Tibial artery (tissue), 4 donors: ENCODE results near the gene FAM177A1.

Experiments
- DNase-seq, 2 donors: peaks; one replicate each; pipeline ENCODE4 v3.0.0-alpha.2; 2019
- H3K27ac ChIP-seq, 2 donors: fragments of 200-600 bp; sonication (generic) in 1 of 2; 1 replicate in 1 of 2; 2 replicates in 1 of 2; pipeline ENCODE4 v1.5.1; 2018 to 2019; ENCODE audit warnings: mild to moderate bottlenecking in 1 of 2
- H3K27me3 ChIP-seq, 2 donors: fragments of 200-600 bp; sonication (generic) in 1 of 2; one replicate each; pipeline versions ENCODE4 v1.5.1 to v1.6.0; 2016 to 2019
- H3K36me3 ChIP-seq, 3 donors: fragments of 200-600 bp; sonication (generic) in 2 of 3; one replicate each; pipeline ENCODE4 v1.5.1; 2016 to 2019; ENCODE audit warnings: mild to moderate bottlenecking in 2 of 3
- H3K4me1 ChIP-seq, 4 donors: fragments of 200-600 bp; sonication (generic) in 2 of 4; 1 replicate in 3 of 4; 2 replicates in 1 of 4; pipeline ENCODE4 v1.5.1; 2016 to 2019
- H3K4me3 ChIP-seq, 2 donors: fragments of 200-600 bp; sonication (generic) in 1 of 2; 1 replicate in 1 of 2; 2 replicates in 1 of 2; pipeline ENCODE4 v1.5.1; 2018 to 2019; ENCODE audit warnings: mild to moderate bottlenecking in 2 of 2
- H3K9me3 ChIP-seq, 3 donors: fragments of 200-600 bp; sonication (generic) in 1 of 3; one replicate each; pipeline ENCODE4 v1.5.1; 2016 to 2019
- CTCF ChIP-seq, 2 experiments: fragments of 200-600 bp in 1 of 2; fragments of 450-650 bp in 1 of 2; IDR thresholded peaks; one replicate each; pipeline ENCODE4 v1.5.1; 2017 to 2019; ENCODE audit warnings: antibody characterized with exemption in 2 of 2, mild to moderate bottlenecking in 1 of 2, moderate library complexity in 1 of 2
- intact Hi-C: fragments of 100-400 bp; cut with DNase I; formaldehyde crosslinking; loops from one replicate; pipeline ENCODE4 v1.15.0; 2023; ENCODE audit warnings: low total_unique reads

FAM177A1 gene

GRCh38 chr14:35121887-35122695, 76.0 kb downstream of the FAM177A1 start, which contains the start of the genes PPP2R3C and PRORP:
PPP2R3C (minus strand) TSS chr14:35121990; CDS start chr14:35121959, 31 bp downstream.
PRORP (plus strand) TSS chr14:35122552; CDS start chr14:35123246, 694 bp downstream.
- Histone ChIP-seq H3K4me1 (peaks cover 3 to 49% (median 25%) of the 10 kb centered on the region in 4 donors), H3K36me3 (peaks cover 0 to 4% (median 0%) of the 10 kb centered on the region in 3 donors), H3K27ac (peak within 1 kb of the TSS; percentile 85 to 93), H3K9me3 (no peaks in the 10 kb centered on the region), H3K4me3 (peak within 1 kb of the TSS; percentile 61 to 66), H3K27me3 (no peaks in the 10 kb centered on the region)
- peak; percentile 95 to 96 for DNase-seq
- intact Hi-C loops: loop anchor here (5.0 kb wide), 3 partner anchors 75 to 285 kb away; partner anchors contain the start of genes FAM177A1 and SRP54
- TF ChIP-seq CTCF (IDR thresholded peaks at IDR 0.05): no peak

- Histone ChIP-seq H3K27ac (peak overlapping the region; percentile 85 to 93), H3K4me3 (peak overlapping the region; percentile 61 to 66), H3K27me3 (no peaks in the 10 kb centered on the region), H3K9me3 (no peaks in the 10 kb centered on the region), H3K4me1 (peaks cover 3 to 49% (median 25%) of the 10 kb centered on the region in 4 donors), H3K36me3 (peaks cover 0 to 4% (median 0%) of the 10 kb centered on the region in 3 donors)
- DNase-seq: peak in 1 of 2 donors; percentile 23
- no peak for TF ChIP-seq CTCF (IDR thresholded peaks at IDR 0.05)
- intact Hi-C loops: loop anchor here (5.0 kb wide), 3 partner anchors 76 to 284 kb away; partner anchors contain the start of genes FAM177A1 and SRP54
These were observed 76.8 kb downstream of the FAM177A1 start for GRCh38 chr14:35122696-35123387.

GRCh38 chr14:35123388-35123703, 77.3 kb downstream of the FAM177A1 start:
- H3K27ac ChIP-seq: peak overlapping the region; percentile 85 to 93
- no peak for TF ChIP-seq CTCF (IDR thresholded peaks at IDR 0.05)
- H3K4me1 ChIP-seq: peaks cover 3 to 49% (median 25%) of the 10 kb centered on the region in 4 donors
- H3K4me3 ChIP-seq: peak overlapping the region; percentile 61 to 66
- no peaks in the 10 kb centered on the region for H3K27me3 ChIP-seq
- DNase-seq: no peak
- no peaks in the 10 kb centered on the region for H3K9me3 ChIP-seq
- intact Hi-C loops: loop anchor here (5.0 kb wide), 3 partner anchors 76 to 284 kb away; partner anchors contain the start of genes FAM177A1 and SRP54
- peaks cover 0 to 4% (median 0%) of the 10 kb centered on the region in 3 donors for H3K36me3 ChIP-seq

GRCh38 chr14:35124127-35124526, 78.1 kb downstream of the FAM177A1 start:
- no peak for TF ChIP-seq CTCF (IDR thresholded peaks at IDR 0.05)
- H3K9me3 ChIP-seq: no peaks in the 10 kb centered on the region
- intact Hi-C loops: loop anchor here (5.0 kb wide), 3 partner anchors 77 to 283 kb away; partner anchors contain the start of genes FAM177A1 and SRP54
- H3K36me3 ChIP-seq: peaks cover 0 to 4% (median 0%) of the 10 kb centered on the region in 3 donors
- no peaks in the 10 kb centered on the region for H3K27me3 ChIP-seq
- no peak overlapping the region for H3K4me3 ChIP-seq
- peaks cover 3 to 43% (median 21%) of the 10 kb centered on the region in 4 donors for H3K4me1 ChIP-seq
- DNase-seq: no peak
- H3K27ac ChIP-seq: no peak overlapping the region
